ENCODE data around the gene RBM47. TPM values are rescaled to one million over a fixed set of nuclear protein-coding genes. Genes with fewer than 3 reads are reported as not detected.
"Not testable (repeated sequence)": the region's sequence is repeated elsewhere in the genome, so short reads cannot be mapped to it uniquely, and the experiment has no call there.

Gene RBM47
- total RNA-seq, 1 donor from 2014 or later: 61.1 TPM

GRCh38 chr4:40412866-40413795, 216.5 kb downstream of the RBM47 start:
- DNase-seq (ENCODE audit: extremely low spot score in 2 of 2): no peak
- Histone ChIP-seq H3K27me3 (no peaks in the 10 kb centered on the region), H3K9me3 (no peaks in the 10 kb centered on the region), H3K4me1 (no peaks in the 10 kb centered on the region), H3K4me3 (no peak overlapping the region), H3K27ac (no peak overlapping the region), H3K36me3 (no peaks in the 10 kb centered on the region)
- intact Hi-C loops (cut with DNase I): no loop called here
- TF ChIP-seq POLR2A (IDR thresholded peaks at IDR 0.05): no peak
- TF ChIP-seq, protein P1, sequence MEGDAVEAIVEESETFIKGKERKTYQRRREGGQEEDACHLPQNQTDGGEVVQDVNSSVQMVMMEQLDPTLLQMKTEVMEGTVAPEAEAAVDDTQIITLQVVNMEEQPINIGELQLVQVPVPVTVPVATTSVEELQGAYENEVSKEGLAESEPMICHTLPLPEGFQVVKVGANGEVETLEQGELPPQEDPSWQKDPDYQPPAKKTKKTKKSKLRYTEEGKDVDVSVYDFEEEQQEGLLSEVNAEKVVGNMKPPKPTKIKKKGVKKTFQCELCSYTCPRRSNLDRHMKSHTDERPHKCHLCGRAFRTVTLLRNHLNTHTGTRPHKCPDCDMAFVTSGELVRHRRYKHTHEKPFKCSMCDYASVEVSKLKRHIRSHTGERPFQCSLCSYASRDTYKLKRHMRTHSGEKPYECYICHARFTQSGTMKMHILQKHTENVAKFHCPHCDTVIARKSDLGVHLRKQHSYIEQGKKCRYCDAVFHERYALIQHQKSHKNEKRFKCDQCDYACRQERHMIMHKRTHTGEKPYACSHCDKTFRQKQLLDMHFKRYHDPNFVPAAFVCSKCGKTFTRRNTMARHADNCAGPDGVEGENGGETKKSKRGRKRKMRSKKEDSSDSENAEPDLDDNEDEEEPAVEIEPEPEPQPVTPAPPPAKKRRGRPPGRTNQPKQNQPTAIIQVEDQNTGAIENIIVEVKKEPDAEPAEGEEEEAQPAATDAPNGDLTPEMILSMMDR (IDR thresholded peaks at IDR 0.05): no peak
- TF ChIP-seq POLR2AphosphoS5 (IDR thresholded peaks at IDR 0.05; ENCODE audit: insufficient read depth in 1 of 2, low read depth in 1 of 2): no peak

DNA sequence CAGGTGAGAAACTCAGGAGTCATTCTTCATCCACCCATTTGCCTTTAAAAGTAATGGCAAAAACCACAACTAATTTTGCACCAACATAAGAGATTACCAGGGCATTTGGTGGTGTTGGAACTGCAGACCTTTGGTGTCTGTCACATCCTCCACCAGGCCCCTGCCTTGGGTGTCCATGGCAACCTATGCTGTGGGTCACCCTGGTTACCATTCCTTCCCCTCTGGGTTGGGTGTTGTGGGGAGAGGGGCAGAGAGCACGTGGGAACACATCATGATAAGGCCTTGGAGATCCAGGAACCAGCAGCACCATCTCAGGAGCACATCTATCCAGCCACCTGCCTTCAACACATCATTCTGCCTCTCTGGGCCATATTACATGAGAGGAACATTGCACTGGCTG, 217.3 kb downstream of the RBM47 start:
- Histone ChIP-seq H3K36me3 (no peaks in the 10 kb centered on the region), H3K9me3 (no peaks in the 10 kb centered on the region), H3K27me3 (no peaks in the 10 kb centered on the region), H3K4me1 (no peaks in the 10 kb centered on the region), H3K27ac (no peak overlapping the region), H3K4me3 (no peak overlapping the region)
- intact Hi-C loops (cut with DNase I): no loop called here
- no peak for DNase-seq (ENCODE audit: extremely low spot score in 2 of 2)
- TF ChIP-seq POLR2AphosphoS5 (IDR thresholded peaks at IDR 0.05; ENCODE audit: insufficient read depth in 1 of 2, low read depth in 1 of 2) (no peak), POLR2A (IDR thresholded peaks at IDR 0.05) (no peak)
- TF ChIP-seq, protein P1 (IDR thresholded peaks at IDR 0.05): no peak

GRCh38 chr4:40409835-40410234, 219.8 kb downstream of the RBM47 start:
- no peaks in the 10 kb centered on the region for H3K4me1 ChIP-seq
- intact Hi-C loops (cut with DNase I): no loop called here
- H3K4me3 ChIP-seq: no peak overlapping the region
- H3K36me3 ChIP-seq: no peaks in the 10 kb centered on the region
- no peaks in the 10 kb centered on the region for H3K9me3 ChIP-seq
- H3K27ac ChIP-seq: no peak overlapping the region
- DNase-seq (ENCODE audit: extremely low spot score in 2 of 2): no peak
- TF ChIP-seq, protein P1 (IDR thresholded peaks at IDR 0.05): no peak
- no peak for TF ChIP-seq POLR2AphosphoS5 (IDR thresholded peaks at IDR 0.05; ENCODE audit: insufficient read depth in 1 of 2, low read depth in 1 of 2)
- no peaks in the 10 kb centered on the region for H3K27me3 ChIP-seq

- intact Hi-C loops (cut with DNase I); H3K4me3 ChIP-seq; H3K36me3 ChIP-seq; H3K4me1 ChIP-seq; H3K9me3 ChIP-seq; H3K27me3 ChIP-seq; DNase-seq (ENCODE audit: extremely low spot score in 2 of 2); H3K27ac ChIP-seq: not testable (repeated sequence)
Measured at GRCh38 chr4:40407468-40407867, 222.2 kb downstream of the RBM47 start.

DNA sequence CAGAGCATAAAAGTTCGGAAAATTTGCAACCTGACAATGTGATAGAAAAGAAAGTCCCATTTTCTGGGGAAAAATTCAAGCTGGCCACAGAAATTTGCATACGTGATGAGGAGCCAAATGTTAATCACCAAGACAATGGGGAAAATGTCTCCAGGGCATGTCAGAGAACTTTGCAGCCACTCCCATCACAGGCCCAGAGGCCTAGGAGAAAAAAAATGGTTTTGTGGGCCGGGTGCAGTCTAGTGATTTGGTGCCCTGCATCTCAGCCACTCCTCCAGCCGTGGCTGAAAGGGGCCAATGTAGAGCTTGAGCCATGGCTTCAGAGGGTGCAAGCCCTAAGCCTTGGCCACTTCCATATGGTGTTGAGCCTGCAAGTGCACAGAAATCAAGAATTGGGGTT, 223.3 kb downstream of the RBM47 start:
- Histone ChIP-seq H3K27me3 (no peaks in the 10 kb centered on the region), H3K9me3 (no peaks in the 10 kb centered on the region), H3K36me3 (no peaks in the 10 kb centered on the region), H3K4me1 (no peaks in the 10 kb centered on the region), H3K27ac (no peak overlapping the region), H3K4me3 (no peak overlapping the region)
- no peak for DNase-seq (ENCODE audit: extremely low spot score in 2 of 2)
- intact Hi-C loops (cut with DNase I): no loop called here
- TF ChIP-seq POLR2A (IDR thresholded peaks at IDR 0.05) (no peak), POLR2AphosphoS5 (IDR thresholded peaks at IDR 0.05; ENCODE audit: insufficient read depth in 1 of 2, low read depth in 1 of 2) (no peak)
- TF ChIP-seq, protein P1 (IDR thresholded peaks at IDR 0.05): no peak

Measured in vagina (tissue), 2 donors.